ENCODE measurements around the gene FAF1.

Gene FAF1

GRCh38 chr1:50427818-50428779 lies 532.0 kb downstream of the FAF1 start:
- no CpG with 5 or more reads among the region's 35 CpGs for WGBS (ENCODE audit: extremely low coverage, insufficient coverage, insufficient read length)
- Histone ChIP-seq H3K9me3 (ENCODE audit: insufficient read depth, low read depth, low read length) (peaks cover 6% of the 10 kb centered on the region), H4K12ac (ENCODE audit: low read depth, low read length) (no peak overlapping the region), H3K4ac (ENCODE audit: low read depth, low read length) (no peak overlapping the region), H3K23ac (ENCODE audit: low read length) (no peak overlapping the region), H3K18ac (ENCODE audit: low read length) (no peak overlapping the region), H4K8ac (ENCODE audit: low read depth, low read length) (no peak overlapping the region), H3K4me3 (ENCODE audit: low read depth, low read length) (no peak overlapping the region), H2BK120ac (ENCODE audit: insufficient read depth, low read length, poor library complexity) (no peak overlapping the region), H3K79me1 (ENCODE audit: low read length) (no peaks in the 10 kb centered on the region), H3K4me1 (ENCODE audit: control insufficient read depth in 1 of 2, insufficient read depth in 2 of 2, low read length in 2 of 2) (peaks cover 3 to 5% of the 10 kb centered on the region in 2 experiments), H2BK5ac (ENCODE audit: low read depth, low read length, poor library complexity) (no peak overlapping the region), H2BK12ac (ENCODE audit: low read length) (no peak overlapping the region), H3K4me2 (ENCODE audit: low read length) (peak overlapping the region; percentile 5), H3K9ac (ENCODE audit: low read length) (no peak overlapping the region), H3K79me2 (ENCODE audit: control insufficient read depth, insufficient read depth, low read length, poor library complexity) (no peaks in the 10 kb centered on the region), H3K27ac (ENCODE audit: low read depth, low read length) (no peak overlapping the region), H4K91ac (ENCODE audit: low read depth, low read length) (no peak overlapping the region), H2AFZ (ENCODE audit: insufficient read depth, low read length, poor library complexity) (no peak overlapping the region), H3K36me3 (ENCODE audit: control insufficient read depth in 1 of 2, insufficient read depth in 2 of 2, low read length in 2 of 2) (no peaks in the 10 kb centered on the region), H3K27me3 (ENCODE audit: insufficient read depth, low read length) (peaks cover 78% of the 10 kb centered on the region), H3K14ac (ENCODE audit: low read length) (no peak overlapping the region), H2AK5ac (ENCODE audit: low read length) (no peak overlapping the region)
- DNase-seq: no peak

GRCh38 chr1:50427086-50427817 lies 532.8 kb downstream of the FAF1 start:
- Histone ChIP-seq H3K23ac (ENCODE audit: low read length) (no peak overlapping the region), H2AK5ac (ENCODE audit: low read length) (no peak overlapping the region), H4K91ac (ENCODE audit: low read depth, low read length) (no peak overlapping the region), H2AFZ (ENCODE audit: insufficient read depth, low read length, poor library complexity) (no peak overlapping the region), H3K27me3 (ENCODE audit: insufficient read depth, low read length) (peaks cover 84% of the 10 kb centered on the region), H3K9ac (ENCODE audit: low read length) (no peak overlapping the region), H3K4ac (ENCODE audit: low read depth, low read length) (no peak overlapping the region), H3K18ac (ENCODE audit: low read length) (no peak overlapping the region), H2BK120ac (ENCODE audit: insufficient read depth, low read length, poor library complexity) (no peak overlapping the region), H4K8ac (ENCODE audit: low read depth, low read length) (no peak overlapping the region), H3K4me2 (ENCODE audit: low read length) (peak overlapping the region; percentile 5), H3K79me1 (ENCODE audit: low read length) (no peaks in the 10 kb centered on the region), H3K36me3 (ENCODE audit: control insufficient read depth in 1 of 2, insufficient read depth in 2 of 2, low read length in 2 of 2) (no peaks in the 10 kb centered on the region), H4K12ac (ENCODE audit: low read depth, low read length) (no peak overlapping the region), H3K14ac (ENCODE audit: low read length) (no peak overlapping the region), H3K4me1 (ENCODE audit: control insufficient read depth in 1 of 2, insufficient read depth in 2 of 2, low read length in 2 of 2) (peaks cover 11 to 13% of the 10 kb centered on the region in 2 experiments), H2BK12ac (ENCODE audit: low read length) (no peak overlapping the region), H2BK5ac (ENCODE audit: low read depth, low read length, poor library complexity) (no peak overlapping the region), H3K4me3 (ENCODE audit: low read depth, low read length) (no peak overlapping the region), H3K9me3 (ENCODE audit: insufficient read depth, low read depth, low read length) (peaks cover 8% of the 10 kb centered on the region), H3K79me2 (ENCODE audit: control insufficient read depth, insufficient read depth, low read length, poor library complexity) (no peaks in the 10 kb centered on the region), H3K27ac (ENCODE audit: low read depth, low read length) (no peak overlapping the region)
- no peak for DNase-seq
- no CpG with 5 or more reads among the region's 44 CpGs for WGBS (ENCODE audit: extremely low coverage, insufficient coverage, insufficient read length)

- H3K27me3 ChIP-seq (ENCODE audit: insufficient read depth, low read length): peaks cover 84% of the 10 kb centered on the region
These were observed 533.4 kb downstream of the FAF1 start for GRCh38 chr1:50426702-50427085.

GRCh38 chr1:50426108-50426700 lies 533.9 kb downstream of the FAF1 start:
- no peak for DNase-seq
- H3K14ac ChIP-seq (ENCODE audit: low read length): no peak overlapping the region
- no peak overlapping the region for H3K4me3 ChIP-seq (ENCODE audit: low read depth, low read length)
- H2BK120ac ChIP-seq (ENCODE audit: insufficient read depth, low read length, poor library complexity): no peak overlapping the region
- no peak overlapping the region for H3K4ac ChIP-seq (ENCODE audit: low read depth, low read length)
- no CpG with 5 or more reads among the region's 20 CpGs for WGBS (ENCODE audit: extremely low coverage, insufficient coverage, insufficient read length)
- H4K12ac ChIP-seq (ENCODE audit: low read depth, low read length): no peak overlapping the region
- H4K91ac ChIP-seq (ENCODE audit: low read depth, low read length): no peak overlapping the region
- no peaks in the 10 kb centered on the region for H3K79me1 ChIP-seq (ENCODE audit: low read length)
- H2AK5ac ChIP-seq (ENCODE audit: low read length): no peak overlapping the region
- H3K4me1 ChIP-seq (ENCODE audit: control insufficient read depth in 1 of 2, insufficient read depth in 2 of 2, low read length in 2 of 2): peaks cover 13 to 15% of the 10 kb centered on the region in 2 experiments
- H3K36me3 ChIP-seq (ENCODE audit: control insufficient read depth in 1 of 2, insufficient read depth in 2 of 2, low read length in 2 of 2): no peaks in the 10 kb centered on the region
- H2BK12ac ChIP-seq (ENCODE audit: low read length): no peak overlapping the region
- no peak overlapping the region for H4K8ac ChIP-seq (ENCODE audit: low read depth, low read length)
- H3K9me3 ChIP-seq (ENCODE audit: insufficient read depth, low read depth, low read length): peaks cover 10% of the 10 kb centered on the region
- H3K4me2 ChIP-seq (ENCODE audit: low read length): no peak overlapping the region
- H2AFZ ChIP-seq (ENCODE audit: insufficient read depth, low read length, poor library complexity): no peak overlapping the region
- H3K27ac ChIP-seq (ENCODE audit: low read depth, low read length): no peak overlapping the region
- no peak overlapping the region for H2BK5ac ChIP-seq (ENCODE audit: low read depth, low read length, poor library complexity)
- H3K9ac ChIP-seq (ENCODE audit: low read length): no peak overlapping the region
- H3K23ac ChIP-seq (ENCODE audit: low read length): no peak overlapping the region
- peaks cover 85% of the 10 kb centered on the region for H3K27me3 ChIP-seq (ENCODE audit: insufficient read depth, low read length)
- H3K18ac ChIP-seq (ENCODE audit: low read length): no peak overlapping the region
- H3K79me2 ChIP-seq (ENCODE audit: control insufficient read depth, insufficient read depth, low read length, poor library complexity): no peaks in the 10 kb centered on the region

More at GRCh38 chr1:50426702-50427085, 533.4 kb downstream of the FAF1 start:
- Histone ChIP-seq H3K36me3 (ENCODE audit: control insufficient read depth in 1 of 2, insufficient read depth in 2 of 2, low read length in 2 of 2) (no peaks in the 10 kb centered on the region), H3K14ac (ENCODE audit: low read length) (no peak overlapping the region), H3K23ac (ENCODE audit: low read length) (no peak overlapping the region), H3K79me1 (ENCODE audit: low read length) (no peaks in the 10 kb centered on the region), H3K4me1 (ENCODE audit: control insufficient read depth in 1 of 2, insufficient read depth in 2 of 2, low read length in 2 of 2) (peaks cover 11 to 13% of the 10 kb centered on the region in 2 experiments), H2BK120ac (ENCODE audit: insufficient read depth, low read length, poor library complexity) (no peak overlapping the region), H2BK12ac (ENCODE audit: low read length) (no peak overlapping the region), H3K27ac (ENCODE audit: low read depth, low read length) (no peak overlapping the region), H4K12ac (ENCODE audit: low read depth, low read length) (no peak overlapping the region), H2AK5ac (ENCODE audit: low read length) (no peak overlapping the region), H2BK5ac (ENCODE audit: low read depth, low read length, poor library complexity) (no peak overlapping the region), H3K9ac (ENCODE audit: low read length) (no peak overlapping the region), H3K9me3 (ENCODE audit: insufficient read depth, low read depth, low read length) (peaks cover 8% of the 10 kb centered on the region), H4K91ac (ENCODE audit: low read depth, low read length) (no peak overlapping the region), H3K4me2 (ENCODE audit: low read length) (no peak overlapping the region), H3K4ac (ENCODE audit: low read depth, low read length) (no peak overlapping the region), H4K8ac (ENCODE audit: low read depth, low read length) (no peak overlapping the region), H3K79me2 (ENCODE audit: control insufficient read depth, insufficient read depth, low read length, poor library complexity) (no peaks in the 10 kb centered on the region), H2AFZ (ENCODE audit: insufficient read depth, low read length, poor library complexity) (no peak overlapping the region), H3K18ac (ENCODE audit: low read length) (no peak overlapping the region), H3K4me3 (ENCODE audit: low read depth, low read length) (no peak overlapping the region)
- no peak for DNase-seq
- WGBS (ENCODE audit: extremely low coverage, insufficient coverage, insufficient read length): no CpG with 5 or more reads among the region's 28 CpGs
